ENCODE data around the gene FXYD7. TPM values are rescaled to one million over a fixed set of nuclear protein-coding genes. Genes with fewer than 3 reads are reported as not detected.

FXYD7 gene
- total and polyA plus RNA-seq, 2 of the 13 experiments (the other 11 are each of a cell fraction or from before 2014, with no cell fraction given) = 0.55 TPM; not detected in 1

- ChIA-PET CTCF (ENCODE audit: low intra/inter-chr PET ratio, low total read pairs) (interaction anchor here (0.6 kb wide), 1 partner anchor 64 kb away, joined by 3 read pairs; no protein-coding TSS in a partner anchor), POLR2A (no interaction called here)
- Histone ChIP-seq H3K27ac (ENCODE audit: extremely low read length, insufficient read depth, low read length) (peak overlapping the region; percentile 72), H3K9me3 (ENCODE audit: low read length) (no peaks in the 10 kb centered on the region), H3K79me2 (ENCODE audit: insufficient read depth, low read length) (no peaks in the 10 kb centered on the region), H3K4me1 (ENCODE audit: insufficient read depth, low read length) (peaks cover 89% of the 10 kb centered on the region), H2AFZ (ENCODE audit: low read length) (no peak overlapping the region), H3K4me3 (replicated peaks in 1 of 3; ENCODE audit: insufficient read depth in 1 of 3, low read depth in 2 of 3, low read length in 3 of 3) (peak overlapping the region in 1 of 3 experiments; percentile 25; a peak in 1 of 6 replicates), H3K4me2 (ENCODE audit: low read depth, low read length) (peak overlapping the region; percentile 60), H4K20me1 (ENCODE audit: insufficient read depth, low read length) (no peaks in the 10 kb centered on the region), H3K27me3 (ENCODE audit: control insufficient read depth in 1 of 2, insufficient read depth in 2 of 2, low read length in 2 of 2) (no peaks in the 10 kb centered on the region), H3K9ac (ENCODE audit: insufficient read depth, low read depth, low read length) (no peak overlapping the region), H3K36me3 (replicated peaks in 1 of 2; ENCODE audit: control insufficient read depth in 1 of 2, insufficient read depth in 2 of 2, low read length in 2 of 2) (no peaks in the 10 kb centered on the region)
- ATAC-seq = peak; percentile 87
- peak; percentile 50 for FAIRE-seq
- DNase-seq (ENCODE audit: low spot score) = peak; percentile 43
- BruUV-seq (replicated peaks) = no TSS peak
- in situ Hi-C loops (cut with HindIII; ENCODE audit: extremely low pct_ligation_motif_present, low pct_unique_long_range_greater_than_20kb) (no loop called here), intact Hi-C loops (cut with micrococcal nuclease; ENCODE audit: unreplicated experiment) (no loop called here)
- WGBS (ENCODE audit: low lambda C conversion rate) = 48% methylated on average over 17 of the region's 31 CpGs
- TF ChIP-seq ARNTL (CRISPR knock-in tag; IDR thresholded peaks at IDR 0.05) = 0 out of 2 replicates have a peak, but pooled peaks have one; percentile 49
- TF ChIP-seq, protein P1, sequence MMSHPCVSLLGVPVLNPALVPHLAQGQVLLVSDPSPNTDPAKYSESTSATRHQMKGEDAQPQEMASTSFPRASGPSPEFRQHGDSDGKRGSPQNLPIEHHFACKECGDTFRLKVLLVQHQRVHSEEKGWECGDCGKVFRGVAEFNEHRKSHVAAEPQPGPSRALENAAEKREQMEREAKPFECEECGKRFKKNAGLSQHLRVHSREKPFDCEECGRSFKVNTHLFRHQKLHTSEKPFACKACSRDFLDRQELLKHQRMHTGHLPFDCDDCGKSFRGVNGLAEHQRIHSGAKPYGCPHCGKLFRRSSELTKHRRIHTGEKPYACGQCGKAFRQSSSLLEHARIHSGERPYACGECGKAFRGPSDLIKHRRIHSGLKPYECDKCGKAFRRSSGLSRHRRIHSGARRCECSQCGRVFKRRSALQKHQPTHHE (CRISPR knock-in tag; IDR thresholded peaks at IDR 0.05; ENCODE audit: borderline replicate concordance) = 0 out of 2 replicates have a peak, but pooled peaks have one; percentile 33
- no peak for TF ChIP-seq NFRKB (IDR thresholded peaks at IDR 0.05)
- TF ChIP-seq, protein P2, sequence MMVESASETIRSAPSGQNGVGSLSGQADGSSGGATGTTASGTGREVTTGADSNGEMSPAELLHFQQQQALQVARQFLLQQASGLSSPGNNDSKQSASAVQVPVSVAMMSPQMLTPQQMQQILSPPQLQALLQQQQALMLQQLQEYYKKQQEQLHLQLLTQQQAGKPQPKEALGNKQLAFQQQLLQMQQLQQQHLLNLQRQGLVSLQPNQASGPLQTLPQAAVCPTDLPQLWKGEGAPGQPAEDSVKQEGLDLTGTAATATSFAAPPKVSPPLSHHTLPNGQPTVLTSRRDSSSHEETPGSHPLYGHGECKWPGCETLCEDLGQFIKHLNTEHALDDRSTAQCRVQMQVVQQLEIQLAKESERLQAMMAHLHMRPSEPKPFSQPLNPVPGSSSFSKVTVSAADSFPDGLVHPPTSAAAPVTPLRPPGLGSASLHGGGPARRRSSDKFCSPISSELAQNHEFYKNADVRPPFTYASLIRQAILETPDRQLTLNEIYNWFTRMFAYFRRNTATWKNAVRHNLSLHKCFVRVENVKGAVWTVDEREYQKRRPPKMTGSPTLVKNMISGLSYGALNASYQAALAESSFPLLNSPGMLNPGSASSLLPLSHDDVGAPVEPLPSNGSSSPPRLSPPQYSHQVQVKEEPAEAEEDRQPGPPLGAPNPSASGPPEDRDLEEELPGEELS (CRISPR knock-in tag; IDR thresholded peaks at IDR 0.05) = peak; percentile 87
- TF ChIP-seq EHMT2 (IDR thresholded peaks at IDR 0.05; ENCODE audit: borderline replicate concordance, low read depth, low read length) = no peak
- no peak for TF ChIP-seq ZNF468 (CRISPR knock-in tag; IDR thresholded peaks at IDR 0.05)
- no peak for TF ChIP-seq CERS6 (CRISPR knock-in tag; IDR thresholded peaks at IDR 0.05)
- no peak for TF ChIP-seq ZC3H13 (CRISPR knock-in tag; IDR thresholded peaks at IDR 0.05)
- no peak for TF ChIP-seq KAT2B (IDR thresholded peaks at IDR 0.05; ENCODE audit: borderline replicate concordance, low read depth, low read length)
- TF ChIP-seq, protein P3, sequence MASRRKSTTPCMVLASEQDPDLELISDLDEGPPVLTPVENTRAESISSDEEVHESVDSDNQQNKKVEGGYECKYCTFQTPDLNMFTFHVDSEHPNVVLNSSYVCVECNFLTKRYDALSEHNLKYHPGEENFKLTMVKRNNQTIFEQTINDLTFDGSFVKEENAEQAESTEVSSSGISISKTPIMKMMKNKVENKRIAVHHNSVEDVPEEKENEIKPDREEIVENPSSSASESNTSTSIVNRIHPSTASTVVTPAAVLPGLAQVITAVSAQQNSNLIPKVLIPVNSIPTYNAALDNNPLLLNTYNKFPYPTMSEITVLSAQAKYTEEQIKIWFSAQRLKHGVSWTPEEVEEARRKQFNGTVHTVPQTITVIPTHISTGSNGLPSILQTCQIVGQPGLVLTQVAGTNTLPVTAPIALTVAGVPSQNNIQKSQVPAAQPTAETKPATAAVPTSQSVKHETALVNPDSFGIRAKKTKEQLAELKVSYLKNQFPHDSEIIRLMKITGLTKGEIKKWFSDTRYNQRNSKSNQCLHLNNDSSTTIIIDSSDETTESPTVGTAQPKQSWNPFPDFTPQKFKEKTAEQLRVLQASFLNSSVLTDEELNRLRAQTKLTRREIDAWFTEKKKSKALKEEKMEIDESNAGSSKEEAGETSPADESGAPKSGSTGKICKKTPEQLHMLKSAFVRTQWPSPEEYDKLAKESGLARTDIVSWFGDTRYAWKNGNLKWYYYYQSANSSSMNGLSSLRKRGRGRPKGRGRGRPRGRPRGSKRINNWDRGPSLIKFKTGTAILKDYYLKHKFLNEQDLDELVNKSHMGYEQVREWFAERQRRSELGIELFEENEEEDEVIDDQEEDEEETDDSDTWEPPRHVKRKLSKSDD (CRISPR knock-in tag; IDR thresholded peaks at IDR 0.05; ENCODE audit: low read depth) = no peak
- no peak for TF ChIP-seq TCF7L2 (IDR thresholded peaks at IDR 0.05; ENCODE audit: low read depth, low read length)
- TF ChIP-seq ZSCAN9 (CRISPR knock-in tag; IDR thresholded peaks at IDR 0.05; ENCODE audit: borderline replicate concordance) = no peak; the same call in 1 of the 2 replicates
- TF ChIP-seq ZNF891 (CRISPR knock-in tag; IDR thresholded peaks at IDR 0.05) = no peak
Measured at GRCh38 chr19:35130761-35131720, 12.0 kb upstream of the FXYD7 start.

Data from HepG2 (cell line).